ENCODE results near the gene DUS3L. TPM values are rescaled to one million over a fixed set of nuclear protein-coding genes. Genes with fewer than 3 reads are reported as not detected.

Gene DUS3L
- polyA plus RNA-seq, 4 donors = 19.5 to 33.1 (median 24.3) TPM

DNA sequence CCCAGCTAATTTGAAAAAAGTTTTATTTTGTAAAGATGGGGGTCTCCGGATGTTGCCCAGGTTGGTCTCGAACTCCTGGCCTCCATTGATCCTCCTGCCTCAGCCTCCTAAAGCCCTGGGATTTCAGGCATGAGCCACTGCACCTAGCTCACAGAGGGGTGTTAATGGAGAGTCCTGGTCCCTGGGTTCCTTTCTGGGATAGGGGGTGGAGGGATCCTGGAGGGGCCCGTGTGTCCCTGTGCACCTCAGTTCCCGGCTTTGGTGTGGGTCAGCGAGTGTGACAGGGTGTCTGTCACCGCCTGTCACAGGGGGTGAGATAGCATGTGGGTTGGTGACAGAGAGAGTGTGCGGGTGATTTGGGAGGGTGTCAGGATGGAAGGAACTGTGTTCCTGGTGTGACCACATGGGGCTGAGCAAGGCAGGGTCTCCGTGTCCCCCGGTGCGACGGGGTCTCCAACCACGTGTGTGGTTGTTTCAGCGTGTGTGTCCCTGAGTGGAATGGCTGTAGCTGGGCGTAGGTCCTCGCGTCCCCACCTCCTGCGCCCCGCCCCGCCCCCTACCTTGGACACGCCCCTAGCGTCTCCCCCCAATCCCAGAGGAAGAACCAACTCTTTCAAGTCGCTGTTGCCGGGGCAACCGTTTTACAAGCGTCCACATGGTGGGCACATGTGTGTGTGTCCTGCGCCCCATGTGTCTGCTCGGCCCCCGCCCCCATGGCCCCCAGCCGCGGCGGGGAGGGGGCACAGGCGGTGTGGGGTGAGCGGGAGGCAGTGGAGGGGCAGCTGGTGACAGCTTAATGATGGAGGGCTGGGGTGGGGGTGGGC, 11.0 kb upstream of the DUS3L start:
- DNase-seq (ENCODE audit: low read depth in 4 of 4, low spot score in 3 of 4) = no peak

DNA sequence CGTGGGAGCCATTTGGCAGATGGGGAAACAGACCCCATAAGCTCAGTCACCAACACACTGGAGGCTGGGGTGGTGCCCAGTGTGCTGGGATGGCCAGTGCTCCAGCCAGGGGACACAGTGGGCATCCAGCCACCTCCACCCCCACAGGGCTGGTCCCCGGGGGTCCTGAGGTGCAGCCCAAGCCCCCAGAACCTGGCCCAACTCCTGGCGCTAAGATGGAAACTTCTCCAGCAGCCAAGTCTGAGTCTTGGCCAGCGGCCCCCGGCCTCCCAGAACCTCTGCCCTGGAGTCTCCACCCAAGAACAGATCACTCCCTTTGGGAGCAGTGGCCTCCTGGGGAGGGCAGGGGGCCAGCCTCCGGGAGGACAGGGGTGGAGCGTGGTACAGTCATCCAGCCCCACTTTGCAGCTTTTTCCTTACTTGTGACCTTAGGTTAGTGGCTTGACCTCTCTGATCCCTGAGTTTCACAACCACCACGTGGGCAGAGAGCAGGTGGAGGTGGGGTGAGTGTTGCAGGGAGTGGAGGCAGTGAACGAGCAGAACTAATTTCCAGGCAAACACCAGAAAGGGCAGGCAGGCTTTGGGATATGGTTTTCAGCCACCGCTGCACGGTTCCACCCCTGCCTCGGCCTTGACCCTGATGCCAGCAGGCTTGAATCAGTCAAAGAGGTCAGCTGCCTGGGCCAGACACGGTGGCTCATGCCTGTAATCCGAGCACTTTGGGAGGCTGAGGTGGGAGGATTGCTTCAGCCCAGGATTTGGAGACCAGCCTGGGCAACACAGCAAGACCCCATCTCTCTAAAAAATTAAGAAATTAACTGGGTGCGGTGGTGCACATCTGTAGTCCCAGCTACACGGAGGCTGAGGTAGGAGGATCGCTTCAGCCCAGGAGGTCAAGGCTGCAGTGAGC, 9.7 kb upstream of the DUS3L start:
- DNase-seq (ENCODE audit: low read depth in 4 of 4, low spot score in 3 of 4) = no peak

DNA sequence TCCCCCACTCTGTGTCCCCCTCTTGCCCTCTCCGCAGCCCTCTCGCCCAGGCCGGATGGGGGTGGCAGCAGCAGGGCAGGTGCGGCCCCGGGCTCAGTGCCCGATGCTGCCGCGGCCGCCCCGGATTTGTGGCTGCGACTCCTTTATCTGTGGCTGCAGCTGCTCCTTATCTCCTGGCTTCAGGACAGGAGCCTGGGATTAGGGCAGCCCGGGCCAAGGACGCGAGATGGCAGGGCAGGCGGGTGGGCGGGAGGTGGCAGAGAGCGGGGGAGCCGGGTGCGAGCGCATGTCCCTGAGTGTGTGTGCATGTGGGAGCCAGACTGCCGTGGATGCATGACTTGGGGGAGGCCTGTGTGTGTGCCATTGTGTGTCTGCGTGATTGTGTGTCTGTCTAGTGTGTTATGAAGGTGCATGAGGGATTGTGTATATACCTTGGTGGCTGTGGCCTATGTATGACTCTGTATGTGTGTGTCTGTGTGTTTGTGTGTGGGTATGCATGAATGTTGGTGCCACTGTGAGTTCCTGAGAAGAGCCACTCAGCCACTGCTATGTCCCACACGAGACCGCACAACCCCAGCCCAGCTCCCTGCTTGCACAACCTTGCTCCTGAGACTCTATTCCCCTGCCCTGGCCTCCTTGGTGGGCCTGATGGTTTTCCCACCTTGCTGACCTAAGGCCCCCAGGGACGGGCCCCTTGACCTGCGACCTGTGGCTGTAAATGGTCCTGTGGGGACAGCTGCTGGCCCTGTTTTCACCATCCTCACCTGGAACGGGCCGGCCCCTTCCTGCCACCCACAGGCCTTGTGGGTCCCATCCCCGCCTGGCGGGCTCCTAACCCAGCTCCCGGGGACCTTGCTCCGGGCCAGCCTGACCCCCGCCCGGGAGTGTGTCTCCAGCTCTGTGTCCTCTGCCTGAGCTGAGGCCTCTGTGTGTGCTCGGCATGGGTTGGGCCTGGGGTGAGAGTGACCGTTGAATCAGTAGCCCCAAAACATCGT, 8.6 kb upstream of the DUS3L start:
- DNase-seq (ENCODE audit: low read depth in 4 of 4, low spot score in 3 of 4) = no peak

DNA sequence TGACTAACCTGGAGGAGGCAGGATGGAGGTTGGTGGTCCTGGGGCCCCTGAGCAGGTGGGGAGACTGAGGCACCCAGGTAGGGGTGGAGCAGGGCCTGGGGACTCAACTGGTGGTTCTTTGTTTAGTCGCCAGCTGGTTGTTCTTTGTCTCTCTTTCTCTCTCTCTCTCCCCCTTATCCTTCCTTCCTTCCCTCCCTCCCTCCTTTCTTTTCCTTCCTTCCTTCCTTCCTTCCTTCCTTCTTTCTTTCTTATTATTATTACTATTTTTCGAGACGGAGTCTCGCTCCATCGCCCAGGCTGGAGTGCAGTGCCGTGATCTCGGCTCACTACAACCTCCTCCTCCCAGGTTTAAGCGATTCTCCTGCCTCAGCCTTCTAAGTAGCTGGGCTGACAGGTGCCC, 7.3 kb upstream of the DUS3L start:
- no peak for DNase-seq (ENCODE audit: low read depth in 4 of 4, low spot score in 3 of 4)

DNA sequence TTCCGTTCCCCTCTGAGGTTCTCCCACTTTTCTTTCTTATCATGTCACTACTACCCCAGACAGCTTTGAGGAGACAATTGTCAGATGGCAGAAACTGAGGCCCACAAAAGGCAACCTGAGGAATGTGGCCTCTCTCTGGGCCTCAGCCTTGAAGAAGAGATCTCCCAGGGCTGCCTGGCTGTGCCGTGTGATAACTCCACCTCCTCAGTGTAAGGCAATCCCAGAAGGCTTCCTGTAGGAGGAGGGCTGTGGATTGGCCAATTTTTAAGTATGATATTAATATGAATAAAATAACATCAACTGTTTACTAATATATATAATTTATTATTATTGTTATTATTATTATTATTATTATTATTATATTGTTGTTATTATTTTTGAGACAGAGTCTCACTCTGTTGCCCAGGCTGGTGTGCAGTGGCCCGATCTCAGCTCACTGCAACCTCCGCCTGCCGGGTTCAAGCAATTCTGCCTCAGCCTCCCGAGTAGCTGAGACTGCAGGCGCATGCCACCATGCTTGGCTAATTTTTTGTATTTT, 4.5 kb upstream of the DUS3L start:
- no peak for DNase-seq (ENCODE audit: low read depth in 4 of 4, low spot score in 3 of 4)

DNA sequence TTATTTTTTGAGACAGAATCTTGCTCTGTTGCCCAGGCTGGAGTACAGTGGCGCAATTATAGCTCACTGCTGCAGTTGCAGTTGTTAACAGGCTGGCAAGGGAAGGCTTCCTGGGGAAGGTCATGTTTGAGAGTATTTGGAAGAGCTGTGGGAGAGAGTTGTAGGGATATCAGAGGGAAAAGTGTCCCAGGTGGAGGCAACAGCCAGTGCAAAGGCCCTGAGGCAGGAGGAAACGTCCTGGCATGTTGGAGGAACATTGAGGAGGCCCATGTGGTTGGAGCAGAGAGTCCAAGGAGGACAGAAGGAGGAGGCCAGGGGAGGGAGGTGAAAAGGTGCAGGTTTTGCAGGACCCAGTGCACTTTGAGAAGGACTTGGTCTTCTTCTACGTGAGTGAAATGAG, 2.2 kb upstream of the DUS3L start:
- DNase-seq (ENCODE audit: low read depth in 4 of 4, low spot score in 3 of 4) = no peak

DNA sequence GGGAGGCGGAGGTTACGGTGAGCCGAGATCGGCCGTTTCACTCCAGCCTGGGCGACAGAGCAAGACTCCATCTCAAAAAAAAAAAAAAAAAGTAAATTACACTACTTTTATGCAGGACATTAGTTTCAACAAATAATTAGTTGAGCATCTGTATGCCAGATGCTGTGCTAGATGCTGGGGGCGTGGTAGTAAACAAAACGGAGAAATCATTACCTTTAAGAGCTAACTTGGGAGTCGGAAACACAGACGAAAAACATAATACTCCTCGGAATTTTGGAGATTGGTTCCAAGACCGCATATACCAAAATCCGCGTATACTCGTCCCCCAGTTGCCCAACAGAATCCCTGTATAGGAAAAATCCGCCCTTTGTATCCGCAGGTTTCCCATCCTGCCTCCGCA, 1.3 kb upstream of the DUS3L start:
- no peak for DNase-seq (ENCODE audit: low read depth in 4 of 4, low spot score in 3 of 4)

DNA sequence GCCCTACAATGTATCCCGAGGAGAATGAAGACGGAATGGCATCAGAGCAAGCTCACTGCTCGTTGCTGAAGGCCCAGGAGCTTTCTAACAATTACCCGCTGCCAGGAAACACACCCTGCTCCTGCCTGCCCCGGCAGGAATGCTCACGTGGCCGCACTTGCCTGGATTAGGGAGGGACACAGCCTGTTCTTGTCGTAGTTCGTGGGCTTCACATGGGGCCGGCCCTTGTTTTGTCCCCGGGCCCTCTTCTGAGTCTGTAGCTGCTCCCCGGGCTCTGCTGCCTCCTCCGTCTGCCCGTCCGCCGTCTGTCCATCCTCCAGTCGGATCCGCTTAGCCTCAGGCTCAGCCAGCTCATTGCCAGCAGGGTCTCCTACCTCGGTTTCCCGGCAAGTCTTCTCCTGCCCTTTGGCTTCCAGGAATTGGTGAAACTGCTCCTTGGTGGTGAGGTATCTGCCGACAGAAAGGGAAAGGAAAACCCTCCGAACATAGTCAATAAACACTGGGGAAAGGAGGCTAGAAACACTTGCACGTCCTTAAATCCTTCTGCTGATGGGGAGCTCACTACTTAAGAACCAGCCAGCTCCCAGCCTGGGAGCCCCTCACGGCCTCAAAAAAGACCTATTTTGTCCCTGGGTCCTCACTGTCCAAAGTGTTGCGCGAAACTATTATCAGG, 941 bp downstream of the DUS3L start:
- DNase-seq (ENCODE audit: low read depth in 4 of 4, low spot score in 3 of 4) = no peak

DNA sequence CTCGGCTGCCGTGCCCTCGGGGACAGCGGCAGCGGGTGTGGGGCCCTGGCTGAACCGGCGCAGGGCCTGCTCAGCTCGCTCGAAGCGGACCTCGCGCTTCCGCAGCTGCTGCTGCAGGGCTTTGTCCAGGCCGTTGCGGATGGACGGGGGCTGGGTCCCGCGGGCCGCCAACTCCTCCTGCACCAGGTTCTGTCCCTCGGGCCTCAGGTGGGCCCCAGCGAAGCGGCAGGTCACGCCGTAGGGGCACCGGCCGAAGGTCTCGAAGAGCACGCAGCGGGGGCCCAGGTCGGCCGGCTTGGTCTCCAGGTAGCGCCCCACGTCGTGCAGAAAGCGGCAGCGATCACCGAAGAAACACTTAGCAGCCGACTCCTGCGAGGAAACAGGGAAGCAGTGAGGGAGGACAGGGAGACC, 1.6 kb downstream of the DUS3L start:
- no peak for DNase-seq (ENCODE audit: low read depth in 4 of 4, low spot score in 3 of 4)

DNA sequence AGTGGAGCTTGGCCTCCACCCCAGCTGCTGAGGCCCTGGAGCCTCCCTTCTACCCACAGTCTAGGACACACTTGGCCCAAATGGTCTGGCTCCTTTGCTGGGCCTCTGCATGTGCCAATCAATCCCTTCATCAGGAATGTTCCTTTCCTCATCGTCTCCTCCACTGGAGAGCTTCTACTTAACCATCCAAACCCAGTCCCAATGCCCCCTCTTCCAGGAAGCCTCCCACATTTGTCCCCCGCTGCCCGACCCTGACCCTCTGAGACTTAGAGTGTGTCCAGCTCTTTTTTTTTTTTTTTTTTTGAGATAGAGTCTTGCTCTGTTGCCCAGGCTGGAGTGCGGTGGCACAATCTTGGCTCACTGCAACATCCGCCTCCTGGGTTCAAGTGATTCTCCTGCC, 2.5 kb downstream of the DUS3L start:
- DNase-seq (ENCODE audit: low read depth in 4 of 4, low spot score in 3 of 4) = no peak

DNA sequence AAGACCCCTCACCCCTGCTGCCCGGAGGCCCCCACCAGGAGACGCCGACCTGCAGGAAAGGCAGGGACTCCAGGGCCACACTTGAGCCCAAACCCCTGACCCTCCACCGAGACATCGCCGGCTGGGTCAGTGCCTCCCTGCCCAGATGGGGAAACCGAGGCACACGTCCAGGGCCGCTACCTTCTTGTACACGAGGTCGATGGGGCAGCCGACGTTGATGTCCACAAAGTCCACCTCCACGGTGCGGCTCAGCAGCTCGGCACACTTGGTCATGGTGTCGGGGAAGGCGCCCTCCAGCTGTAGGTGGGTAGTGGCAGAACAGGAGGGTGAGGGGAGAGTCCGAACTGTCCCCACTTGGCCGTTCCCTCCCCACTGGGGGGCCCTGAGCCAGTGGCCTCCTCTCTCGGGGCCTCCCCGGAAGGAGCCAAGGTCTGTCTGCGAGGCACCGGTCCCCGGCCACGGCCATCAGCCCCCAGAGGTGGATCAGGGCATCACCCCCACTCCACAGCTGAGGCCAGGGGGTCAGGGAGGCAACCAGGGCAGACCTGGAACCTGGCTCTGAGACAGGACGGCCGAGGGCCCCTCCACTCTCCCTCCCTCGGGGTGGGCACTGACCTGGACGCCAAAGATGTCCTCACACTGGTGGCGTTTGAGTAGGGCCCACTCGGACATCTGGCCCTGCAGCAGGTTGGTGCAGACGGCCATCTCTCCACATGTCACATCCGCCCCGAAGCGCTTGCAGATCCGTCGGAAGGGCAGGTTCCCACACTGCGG, 3.4 kb downstream of the DUS3L start:
- no peak for DNase-seq (ENCODE audit: low read depth in 4 of 4, low spot score in 3 of 4)

DNA sequence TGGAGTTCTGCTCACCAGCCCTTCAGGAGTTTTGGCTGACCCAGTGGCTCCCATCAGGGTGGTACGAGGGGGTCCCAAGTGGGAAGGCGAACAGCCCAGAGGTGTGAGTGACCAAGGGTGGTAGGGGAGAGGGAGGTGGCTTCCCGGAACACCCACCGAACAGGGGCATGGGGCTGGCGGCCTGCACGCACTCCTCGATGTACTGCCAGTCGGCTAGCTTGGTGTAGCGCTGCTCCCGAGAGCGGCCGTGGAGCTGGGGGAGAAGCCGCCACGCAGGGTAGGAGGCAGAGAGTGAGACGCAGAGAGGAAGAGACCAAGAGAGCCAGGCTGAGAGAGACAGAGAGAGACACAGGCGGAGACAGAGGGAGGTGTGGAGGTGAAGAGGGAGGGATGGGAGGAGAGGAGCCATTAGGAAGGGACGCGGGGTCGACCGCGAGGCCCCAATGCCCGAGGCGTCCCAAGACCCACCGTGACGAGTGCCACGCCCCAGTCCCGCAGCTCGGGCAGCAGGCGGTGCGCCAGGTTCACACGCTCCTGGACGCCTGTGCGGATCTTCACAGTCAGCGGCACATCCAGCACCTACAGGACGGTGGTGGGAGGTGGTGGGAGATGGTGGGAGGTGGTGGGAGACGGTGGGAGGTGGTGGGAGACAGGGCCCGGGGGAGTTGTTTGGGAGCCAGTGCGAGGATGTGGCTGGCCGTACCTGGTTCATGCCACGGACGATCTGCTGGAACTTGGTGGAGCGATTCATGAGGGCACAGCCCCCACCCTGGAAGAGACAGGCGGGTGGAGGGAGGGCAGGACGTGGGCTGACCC, 4.2 kb downstream of the DUS3L start:
- no peak for DNase-seq (ENCODE audit: low read depth in 4 of 4, low spot score in 3 of 4)

DNA sequence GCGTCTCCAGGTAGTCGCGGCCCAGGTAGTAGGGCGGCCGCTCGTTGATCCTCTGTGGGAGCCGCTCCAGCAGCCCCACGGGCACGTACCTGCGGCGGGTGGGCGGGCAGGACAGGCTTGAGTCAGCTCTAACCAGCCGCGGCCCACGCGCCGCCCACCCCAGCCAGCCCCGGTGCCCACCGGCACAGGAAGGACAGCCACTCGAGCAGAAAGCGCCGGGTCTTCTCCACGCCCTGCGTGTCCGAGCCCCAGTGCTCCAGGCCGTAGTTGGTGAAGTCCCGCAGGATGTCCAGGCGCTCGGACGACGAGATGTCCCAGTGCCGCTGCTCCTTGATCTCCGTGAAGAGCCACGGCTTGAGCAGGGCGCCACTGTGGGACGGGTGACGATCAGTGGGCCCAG, 5.5 kb downstream of the DUS3L start:
- no peak for DNase-seq (ENCODE audit: low read depth in 4 of 4, low spot score in 3 of 4)

DNA sequence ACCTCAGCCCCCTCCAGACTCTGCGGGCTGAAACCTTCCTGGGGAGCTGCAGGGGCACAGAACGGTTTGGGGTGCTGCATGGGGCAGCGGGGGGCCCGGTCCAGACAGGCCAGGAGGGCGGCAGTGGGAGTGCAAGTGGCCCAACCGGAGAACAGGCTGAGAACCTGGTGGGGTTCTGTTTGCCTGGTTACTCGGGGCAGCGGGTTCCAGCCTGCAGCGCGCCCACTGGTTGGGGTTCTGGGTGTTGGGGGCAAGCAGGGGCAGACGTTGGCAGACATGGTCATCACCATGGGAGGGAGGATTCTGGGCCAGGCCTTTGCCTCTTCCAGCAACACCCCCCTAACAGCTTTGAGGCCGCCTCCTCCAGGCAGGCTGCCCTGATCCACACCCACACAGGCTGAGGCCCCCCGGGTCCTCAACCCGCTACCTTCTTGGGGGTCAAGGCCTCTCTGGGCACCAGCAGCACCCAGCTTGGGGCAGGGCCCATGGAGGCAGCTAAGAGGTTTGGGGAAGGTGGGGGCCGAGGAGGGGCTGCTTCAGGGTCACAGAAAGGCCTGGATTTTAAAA, 6.3 kb downstream of the DUS3L start, which contains the start of gene PRR22:
Gene PRR22 (minus strand): TSS at position 166 of the 567 bp plus-strand sequence. CDS start 86 bp downstream, at position 80.
- DNase-seq (ENCODE audit: low read depth in 4 of 4, low spot score in 3 of 4) = no peak

DNA sequence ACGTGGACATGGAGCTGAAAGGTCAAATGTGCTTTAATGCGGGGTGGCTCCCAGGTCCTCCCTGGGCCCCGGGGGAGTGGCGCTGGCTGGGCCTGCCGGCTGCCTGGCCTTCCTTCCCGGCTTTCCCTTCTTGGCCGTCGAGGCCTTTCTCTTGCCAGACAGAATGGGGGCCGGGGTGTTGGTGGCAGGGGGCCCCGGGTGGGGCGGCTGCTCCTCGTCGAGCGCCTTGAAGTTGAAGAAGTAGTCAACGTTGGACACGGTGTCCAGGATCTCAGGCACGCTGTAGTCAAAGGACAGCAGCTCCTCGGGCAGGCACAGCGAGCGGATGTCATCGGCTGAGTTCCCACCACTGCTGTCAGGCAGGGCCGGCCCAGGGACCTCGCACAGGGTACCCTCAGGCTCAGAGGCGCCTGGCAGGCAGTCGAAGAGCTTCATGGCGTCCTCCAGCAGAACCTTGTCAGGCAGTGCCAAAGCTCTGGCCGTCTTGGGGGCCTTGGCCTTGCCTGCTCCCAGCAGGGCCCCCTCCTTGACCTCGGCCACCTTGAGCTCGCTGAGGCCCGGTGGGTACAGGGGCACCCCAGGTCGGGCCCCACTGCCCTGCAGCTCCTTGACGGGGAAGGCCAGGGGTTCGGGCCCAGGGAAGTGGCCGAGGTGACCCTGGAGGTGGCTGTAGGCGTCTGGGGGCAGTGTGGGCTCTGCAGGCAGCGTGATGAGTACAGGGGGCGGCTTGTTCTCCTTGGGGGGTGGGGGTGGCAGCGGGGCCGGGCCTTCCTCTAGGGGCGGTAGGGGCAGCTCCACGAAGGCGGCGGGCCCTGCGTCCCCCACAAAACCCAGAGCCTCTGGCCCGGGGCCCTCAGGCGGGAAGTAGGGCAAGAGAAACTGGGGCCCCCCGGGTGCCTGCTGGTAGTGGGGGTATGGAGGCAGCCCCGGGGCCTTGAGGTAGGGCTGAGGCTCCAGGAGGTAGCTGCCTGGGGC, 7.7 kb downstream of the DUS3L start:
- DNase-seq (ENCODE audit: low read depth in 4 of 4, low spot score in 3 of 4) = no peak

DNA sequence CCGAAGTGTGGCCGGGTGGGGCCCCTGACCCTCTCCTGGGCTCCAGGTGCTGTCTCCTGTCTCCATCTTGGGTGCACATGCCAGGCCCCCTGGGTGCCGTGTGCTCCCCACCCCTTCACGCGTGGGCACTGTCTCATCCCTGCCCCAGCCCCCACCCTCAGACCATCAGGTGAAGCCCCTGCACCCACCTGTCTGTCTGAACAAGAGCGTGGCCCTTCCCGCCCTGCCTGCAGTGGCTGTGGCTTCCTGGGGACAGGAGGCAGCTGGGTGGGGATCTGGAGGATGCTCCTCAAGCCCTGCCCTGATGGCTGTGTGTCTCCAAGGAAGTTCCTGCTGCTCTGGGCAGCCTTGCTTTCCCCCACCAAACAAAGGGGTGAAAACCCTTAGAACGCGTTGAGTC, 8.6 kb downstream of the DUS3L start:
- DNase-seq (ENCODE audit: low read depth in 4 of 4, low spot score in 3 of 4) = no peak
